Stimulated activated naive CD4-positive, alpha-beta T cell (primary cell): ENCODE data around the gene PCDHA4.
"Not testable (repeated sequence)": the region's sequence is repeated elsewhere in the genome, so short reads cannot be mapped to it uniquely, and the experiment has no call there.

ENCODE experiments used
- DNase-seq, 6 experiments: peaks; one replicate each; lab custom pipeline; 2025; lab: John Stamatoyannopoulos, UW

Gene PCDHA4

DNA sequence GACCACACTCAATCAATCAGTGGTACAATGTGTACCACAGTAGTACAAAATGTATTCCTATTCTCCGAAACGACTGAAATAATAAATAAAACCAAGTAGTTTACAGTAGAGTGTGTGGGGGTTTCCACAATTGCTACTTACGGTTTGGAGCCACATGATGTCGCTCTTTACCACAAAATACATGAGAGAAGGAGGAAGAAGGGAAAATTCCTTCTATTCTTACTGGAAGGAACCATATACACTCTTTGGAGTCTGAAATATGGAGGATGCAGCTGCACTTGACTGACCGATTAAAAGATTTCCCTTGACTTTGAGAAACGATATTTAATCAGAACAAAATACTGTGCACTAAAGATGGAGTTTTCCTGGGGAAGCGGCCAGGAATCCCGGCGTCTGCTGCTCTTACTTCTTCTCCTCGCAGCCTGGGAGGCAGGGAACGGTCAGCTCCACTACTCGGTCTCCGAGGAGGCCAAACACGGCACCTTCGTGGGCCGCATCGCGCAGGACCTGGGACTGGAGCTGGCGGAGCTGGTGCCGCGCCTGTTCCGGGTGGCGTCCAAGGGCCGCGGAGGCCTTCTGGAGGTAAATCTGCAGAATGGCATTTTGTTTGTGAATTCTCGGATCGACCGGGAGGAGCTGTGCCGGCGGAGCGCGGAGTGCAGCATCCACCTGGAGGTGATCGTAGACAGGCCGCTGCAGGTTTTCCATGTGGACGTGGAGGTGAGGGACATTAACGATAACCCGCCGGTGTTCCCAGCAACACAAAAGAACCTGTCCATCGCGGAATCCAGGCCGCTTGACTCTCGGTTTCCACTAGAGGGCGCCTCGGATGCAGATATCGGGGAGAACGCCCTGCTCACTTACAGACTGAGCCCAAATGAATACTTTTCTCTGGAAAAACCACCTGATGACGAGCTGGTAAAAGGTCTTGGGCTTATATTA, at the start of gene PCDHA4:
Gene PCDHA4 (plus strand): TSS at position 235 of the 942 bp plus-strand sequence.
- DNase-seq = no peak

DNA sequence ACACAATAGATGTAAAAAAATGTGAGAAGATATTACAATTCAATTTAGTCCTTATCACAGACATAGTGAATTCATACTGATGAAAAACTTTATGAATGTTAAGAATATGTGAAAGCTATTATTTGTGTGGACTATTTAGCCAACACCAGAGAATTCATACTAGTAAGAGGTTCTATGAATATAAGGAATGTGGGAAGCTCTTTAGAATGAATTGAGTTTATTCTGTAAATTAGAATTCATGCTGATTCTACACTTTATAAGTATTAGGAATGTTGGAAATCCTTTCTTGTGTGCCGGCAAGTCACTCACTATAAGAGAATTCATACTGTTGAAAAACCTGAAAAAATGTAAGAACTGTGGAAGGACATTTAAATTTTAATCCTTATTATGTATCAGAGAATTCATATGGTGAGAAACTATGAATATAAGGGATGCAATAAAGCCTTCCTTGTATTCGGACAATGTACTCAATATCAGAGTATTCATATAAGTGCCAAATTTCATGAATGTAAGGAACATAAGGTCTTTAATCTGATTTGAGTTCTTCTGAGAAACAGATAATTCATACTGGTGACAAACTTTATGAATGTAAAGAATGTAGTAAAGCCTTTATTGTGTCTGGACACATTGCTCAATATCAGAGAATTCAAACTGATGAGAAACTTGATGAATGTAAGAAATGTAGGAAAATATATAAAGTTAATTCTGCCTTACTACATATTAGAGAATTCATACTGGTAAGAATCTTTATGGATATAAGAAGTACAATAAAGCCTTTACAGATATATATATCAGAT, 42.5 kb upstream of the PCDHA4 start:
- no peak for DNase-seq

DNA sequence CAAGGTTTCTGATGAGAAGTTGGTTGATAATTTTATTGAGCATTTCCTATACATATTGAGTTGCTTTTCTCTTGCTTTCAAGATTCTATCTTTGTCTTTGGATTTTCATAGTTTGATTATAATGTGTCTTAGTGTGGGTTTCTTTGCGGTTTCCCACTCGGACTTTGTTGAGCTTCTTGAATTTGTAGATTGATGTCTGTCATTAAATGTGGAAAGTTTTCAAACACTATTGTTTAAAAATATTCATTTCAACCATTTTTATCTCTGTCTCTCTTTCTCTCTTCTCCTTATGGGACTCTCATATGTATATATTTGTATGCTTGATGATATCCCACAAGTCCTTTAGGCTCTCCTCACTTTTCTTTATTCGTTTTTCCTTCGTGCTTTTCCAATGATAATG, 39.4 kb upstream of the PCDHA4 start:
- no peak for DNase-seq

DNA sequence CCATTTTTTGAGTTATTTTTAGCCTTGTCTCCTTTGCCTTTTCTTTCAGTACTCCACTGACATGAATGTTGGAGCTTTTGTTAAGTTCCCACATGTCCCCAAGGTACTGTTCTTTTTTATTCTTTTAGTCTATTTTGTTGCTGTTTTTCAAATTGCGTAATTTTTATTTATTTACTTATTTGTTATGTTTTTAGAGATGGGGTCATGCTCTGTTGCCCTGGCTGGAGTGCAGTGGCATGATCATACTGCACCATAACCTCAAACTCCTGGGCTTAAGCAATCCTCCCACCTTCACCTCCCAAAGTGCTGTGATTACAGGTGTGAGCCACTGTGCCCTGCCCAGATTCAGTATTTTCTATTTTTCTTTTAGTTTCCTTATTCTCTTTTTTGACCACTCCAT, 26.4 kb upstream of the PCDHA4 start:
- no peak for DNase-seq

- no peak for DNase-seq
Measured at GRCh38 chr5:140785905-140786686, 20.8 kb upstream of the PCDHA4 start, which contains the start of gene PCDHA1. PCDHA1 (plus strand) TSS chr5:140786140.

GRCh38 chr5:140787422-140787821, 19.4 kb upstream of the PCDHA4 start:
- DNase-seq = not testable (repeated sequence)

- not testable (repeated sequence) for DNase-seq
Measured at GRCh38 chr5:140787849-140788504, 18.9 kb upstream of the PCDHA4 start.

DNA sequence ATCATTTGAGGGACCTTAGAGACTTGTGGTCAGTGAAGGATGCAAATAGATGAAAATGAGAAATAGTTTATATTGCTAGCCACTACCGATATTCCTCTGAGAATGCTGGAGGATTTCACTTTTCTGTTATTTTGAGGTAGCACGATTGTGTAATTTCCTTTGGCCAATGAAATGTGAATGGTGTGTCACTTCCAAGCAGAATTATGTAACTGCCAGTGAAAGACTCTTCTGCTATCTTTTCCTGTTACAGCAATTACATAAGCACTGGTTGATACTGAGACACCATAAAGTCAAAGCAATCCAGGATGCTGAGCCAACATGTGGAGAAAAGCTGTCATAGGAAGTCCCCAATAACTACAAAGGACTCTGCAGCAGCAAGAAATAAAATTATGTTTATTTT, 15.8 kb upstream of the PCDHA4 start:
- DNase-seq = no peak

- no peak for DNase-seq
Measured at GRCh38 chr5:140794595-140795258, 12.1 kb upstream of the PCDHA4 start, which contains the start of gene PCDHA2. PCDHA2 (plus strand) TSS chr5:140794852.

GRCh38 chr5:140795259-140795641, 11.6 kb upstream of the PCDHA4 start:
- DNase-seq = no peak

- not testable (repeated sequence) for DNase-seq
Measured at GRCh38 chr5:140796072-140796717, 10.7 kb upstream of the PCDHA4 start.

- no peak for DNase-seq
Measured at GRCh38 chr5:140796718-140797095, 10.2 kb upstream of the PCDHA4 start.

GRCh38 chr5:140800816-140801493, 5.9 kb upstream of the PCDHA4 start, which contains the start of gene PCDHA3:
PCDHA3 (plus strand) TSS chr5:140801057.
- DNase-seq = no peak

GRCh38 chr5:140801494-140801841, 5.4 kb upstream of the PCDHA4 start:
- DNase-seq = no peak

GRCh38 chr5:140802381-140802780, 4.5 kb upstream of the PCDHA4 start:
- DNase-seq = not testable (repeated sequence)

DNA sequence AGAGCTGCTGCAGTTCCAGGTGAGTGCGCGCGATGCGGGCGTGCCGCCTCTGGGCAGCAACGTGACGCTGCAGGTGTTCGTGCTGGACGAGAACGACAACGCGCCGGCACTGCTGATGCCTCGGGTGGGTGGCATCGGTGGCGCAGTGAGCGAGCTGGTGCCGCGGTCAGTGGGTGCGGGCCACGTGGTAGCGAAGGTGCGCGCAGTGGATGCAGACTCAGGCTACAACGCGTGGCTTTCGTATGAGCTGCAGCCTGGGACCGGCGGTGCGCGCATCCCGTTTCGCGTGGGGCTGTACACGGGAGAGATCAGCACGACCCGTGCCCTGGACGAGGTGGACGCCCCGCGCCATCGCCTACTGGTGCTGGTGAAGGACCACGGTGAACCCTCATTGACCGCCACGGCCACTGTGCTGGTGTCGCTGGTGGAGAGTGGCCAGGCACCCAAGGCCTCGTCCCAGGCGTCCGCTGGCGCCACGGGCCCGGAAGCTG, 4.0 kb upstream of the PCDHA4 start:
- DNase-seq = no peak

DNA sequence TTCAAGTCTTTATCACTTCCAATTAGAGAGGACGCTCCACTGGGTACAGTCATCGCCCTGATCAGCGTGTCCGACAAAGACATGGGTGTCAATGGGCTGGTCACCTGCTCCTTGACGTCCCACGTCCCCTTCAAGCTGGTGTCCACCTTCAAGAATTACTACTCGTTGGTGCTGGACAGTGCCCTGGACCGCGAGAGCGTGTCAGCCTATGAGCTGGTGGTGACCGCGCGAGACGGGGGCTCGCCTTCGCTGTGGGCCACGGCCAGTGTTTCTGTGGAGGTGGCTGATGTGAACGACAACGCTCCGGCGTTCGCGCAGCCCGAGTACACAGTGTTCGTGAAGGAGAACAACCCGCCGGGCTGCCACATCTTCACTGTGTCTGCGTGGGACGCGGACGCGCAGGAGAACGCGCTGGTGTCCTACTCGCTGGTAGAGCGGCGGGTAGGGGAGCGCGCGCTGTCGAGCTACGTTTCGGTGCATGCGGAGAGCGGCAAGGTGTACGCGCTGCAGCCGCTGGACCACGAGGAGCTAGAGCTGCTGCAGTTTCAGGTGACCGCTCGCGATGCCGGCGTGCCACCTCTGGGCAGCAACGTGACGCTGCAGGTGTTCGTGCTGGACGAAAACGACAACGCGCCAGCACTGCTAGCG, 1.5 kb downstream of the PCDHA4 start:
- DNase-seq = not testable (repeated sequence)

DNA sequence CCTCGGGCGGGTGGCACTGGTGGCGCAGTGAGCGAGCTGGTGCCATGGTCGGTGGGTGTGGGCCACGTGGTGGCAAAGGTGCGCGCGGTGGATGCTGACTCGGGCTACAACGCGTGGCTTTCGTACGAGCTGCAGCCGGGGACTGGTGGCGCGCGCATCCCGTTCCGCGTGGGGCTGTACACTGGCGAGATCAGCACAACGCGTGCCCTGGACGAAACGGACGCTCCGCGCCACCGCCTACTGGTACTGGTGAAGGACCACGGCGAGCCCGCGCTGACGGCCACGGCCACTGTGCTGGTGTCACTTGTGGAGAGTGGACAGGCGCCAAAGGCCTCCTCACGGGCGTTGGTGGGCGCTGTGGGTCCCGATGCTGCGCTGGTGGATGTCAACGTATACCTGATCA, 2.0 kb downstream of the PCDHA4 start:
- DNase-seq = no peak
